Fibroblast of lung (primary cell): Measurements from ENCODE around the gene FBLN7. TPM values are rescaled to one million over a fixed set of nuclear protein-coding genes. Genes with fewer than 3 reads are reported as not detected.

Source experiments
- DNase-seq, 2 donors: peaks; one replicate each; pipeline versions ENCODE4 v3.0.0 to v3.0.0-alpha.2; 2010; ENCODE audit warnings: low read depth in 2 of 2
- H2AFZ ChIP-seq: 2 replicates; pipeline ENCODE4 v1.5.1; 2012; ENCODE audit warnings: low read length, control low read depth, inconsistent platforms
- H3K27ac ChIP-seq: 2 replicates; pipeline ENCODE4 v1.5.1; 2011; ENCODE audit warnings: low read length, control low read depth; ENCODE audit not compliant: insufficient read depth
- H3K27me3 ChIP-seq: 2 replicates; pipeline ENCODE4 v1.5.1; 2011; ENCODE audit warnings: mild to moderate bottlenecking, low read length; ENCODE audit not compliant: control insufficient read depth, insufficient read depth
- H3K36me3 ChIP-seq: 2 replicates; pipeline ENCODE4 v1.5.1; 2011; ENCODE audit warnings: low read length; ENCODE audit not compliant: control insufficient read depth, insufficient read depth
- H3K4me1 ChIP-seq: 2 replicates; pipeline ENCODE4 v1.5.1; 2011; ENCODE audit warnings: low read length; ENCODE audit not compliant: control insufficient read depth, insufficient read depth; ENCODE audit errors: extremely low read depth
- H3K4me2 ChIP-seq: 2 replicates; pipeline ENCODE4 v1.5.1; 2011; ENCODE audit warnings: low read length, control low read depth; ENCODE audit not compliant: insufficient read depth; ENCODE audit errors: extremely low read depth
- H3K4me3 ChIP-seq, 4 experiments: fragments of 200-600 bp in 1 of 4; sonication (generic) in 1 of 4; replicated peaks in 1 of 4; 2 replicates each; pipeline ENCODE4 v1.5.1; 2011 to 2016; ENCODE audit warnings: low read length in 4 of 4, low read depth in 3 of 4, mild to moderate bottlenecking in 3 of 4, control low read depth in 2 of 4, inconsistent platforms in 1 of 4, mixed read lengths in 1 of 4; ENCODE audit not compliant: insufficient read depth in 1 of 4; ENCODE audit errors: control extremely low read depth in 1 of 4
- H3K79me2 ChIP-seq: 2 replicates; pipeline ENCODE4 v1.5.1; 2012; ENCODE audit warnings: mild to moderate bottlenecking, low read length, inconsistent platforms; ENCODE audit not compliant: control insufficient read depth, insufficient read depth
- H3K9ac ChIP-seq: 2 replicates; pipeline ENCODE4 v1.5.1; 2011; ENCODE audit warnings: mild to moderate bottlenecking, low read length, control low read depth; ENCODE audit not compliant: insufficient read depth
- H3K9me3 ChIP-seq: 2 replicates; pipeline ENCODE4 v1.5.1; 2012; ENCODE audit warnings: low read depth, low read length; ENCODE audit not compliant: control insufficient read depth, insufficient read depth
- H4K20me1 ChIP-seq: 2 replicates; pipeline ENCODE4 v1.5.1; 2011; ENCODE audit warnings: low read length; ENCODE audit not compliant: control insufficient read depth, insufficient read depth; ENCODE audit errors: extremely low read depth
- EZH2 ChIP-seq: IDR thresholded peaks from 2 replicates; pipeline ENCODE4 v1.5.1; 2012; ENCODE audit warnings: low read length, control low read depth, mild to moderate bottlenecking; ENCODE audit errors: missing control alignments
- polyA plus RNA-seq, 2 donors: library from polyadenylated mRNA; depleted of rRNA in 1 of 2; stranded (reverse) in 1 of 2; unstranded in 1 of 2; fragments of >200 nt; gene quantifications; 2 replicates each; pipeline ENCODE4 v1.2.1, GENCODE V29; 2011 to 2012; ENCODE audit warnings: missing spikeins in 1 of 2
- total RNA-seq: library from RNA; depleted of rRNA; stranded (reverse); fragments of >200 nt; gene quantifications from 2 replicates; pipeline ENCODE4 v1.2.1, GENCODE V29; 2014
- TF ChIP-seq, protein P1 (sequence below), 2 donors: IDR thresholded peaks in 1 of 2; conservative IDR thresholded peaks in 1 of 2; 1 replicate in 1 of 2; 2 replicates in 1 of 2; pipeline ENCODE4 v1.5.1; 2011 to 2012; ENCODE audit warnings: low read length in 2 of 2, control low read depth in 1 of 2, inconsistent platforms in 1 of 2, low read depth in 1 of 2, mild to moderate bottlenecking in 1 of 2

FBLN7 gene
- total and polyA plus RNA-seq, 2 donors (not counting 1 experiment from before 2014, with no cell fraction given) = 0.99 to 4.6 TPM

DNA sequence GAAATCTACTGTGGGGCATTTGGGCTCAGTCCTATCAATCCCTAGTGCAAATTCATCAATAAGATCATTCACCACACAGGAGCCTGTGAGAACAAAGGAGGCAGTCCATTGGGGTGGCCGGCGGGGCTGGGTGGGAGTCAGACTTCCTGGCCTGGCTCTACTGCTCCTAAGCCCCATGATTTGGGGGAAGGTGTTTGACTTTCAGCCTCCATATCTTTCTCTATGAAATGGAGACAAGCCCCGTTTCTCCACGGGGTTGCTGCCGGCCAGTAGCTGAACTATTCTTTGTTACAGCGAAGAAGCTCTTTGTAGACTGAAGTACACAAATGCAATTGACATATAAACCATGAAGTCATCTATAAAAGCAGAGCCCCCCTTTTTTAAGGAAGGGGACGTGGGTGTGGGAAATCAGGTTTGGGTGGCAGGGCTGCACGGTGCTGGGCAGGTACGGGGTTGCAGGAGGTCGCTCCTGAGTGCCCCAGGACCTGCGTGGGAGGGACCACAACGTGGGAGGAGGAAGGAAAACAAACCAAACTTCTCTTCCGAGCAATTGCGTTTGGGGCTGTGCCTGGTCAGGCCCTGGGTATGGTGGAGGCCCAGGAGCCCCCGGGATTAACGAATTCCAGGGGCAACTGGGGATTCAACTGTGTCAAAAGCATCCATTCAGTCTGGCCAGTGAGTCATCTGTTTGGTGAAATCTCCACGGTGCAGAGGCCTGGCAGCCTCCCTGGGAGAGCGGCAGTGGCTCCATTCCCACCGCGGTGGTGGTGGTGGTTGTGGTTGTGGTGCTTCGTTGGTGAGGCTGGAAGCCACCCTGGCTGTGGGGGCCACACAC lies 18.2 kb downstream of the FBLN7 start:
- Histone ChIP-seq H3K79me2 (no peaks in the 10 kb centered on the region), H3K27ac (no peak overlapping the region), H3K27me3 (no peaks in the 10 kb centered on the region), H3K9ac (no peak overlapping the region), H3K36me3 (peaks cover 2% of the 10 kb centered on the region), H2AFZ (no peak overlapping the region), H3K4me3 (no peak overlapping the region), H4K20me1 (no peaks in the 10 kb centered on the region), H3K4me2 (no peak overlapping the region), H3K4me1 (no peaks in the 10 kb centered on the region), H3K9me3 (no peaks in the 10 kb centered on the region)
- DNase-seq = peak; percentile 10 to 73
- TF ChIP-seq EZH2 = no peak
- TF ChIP-seq, protein P1, sequence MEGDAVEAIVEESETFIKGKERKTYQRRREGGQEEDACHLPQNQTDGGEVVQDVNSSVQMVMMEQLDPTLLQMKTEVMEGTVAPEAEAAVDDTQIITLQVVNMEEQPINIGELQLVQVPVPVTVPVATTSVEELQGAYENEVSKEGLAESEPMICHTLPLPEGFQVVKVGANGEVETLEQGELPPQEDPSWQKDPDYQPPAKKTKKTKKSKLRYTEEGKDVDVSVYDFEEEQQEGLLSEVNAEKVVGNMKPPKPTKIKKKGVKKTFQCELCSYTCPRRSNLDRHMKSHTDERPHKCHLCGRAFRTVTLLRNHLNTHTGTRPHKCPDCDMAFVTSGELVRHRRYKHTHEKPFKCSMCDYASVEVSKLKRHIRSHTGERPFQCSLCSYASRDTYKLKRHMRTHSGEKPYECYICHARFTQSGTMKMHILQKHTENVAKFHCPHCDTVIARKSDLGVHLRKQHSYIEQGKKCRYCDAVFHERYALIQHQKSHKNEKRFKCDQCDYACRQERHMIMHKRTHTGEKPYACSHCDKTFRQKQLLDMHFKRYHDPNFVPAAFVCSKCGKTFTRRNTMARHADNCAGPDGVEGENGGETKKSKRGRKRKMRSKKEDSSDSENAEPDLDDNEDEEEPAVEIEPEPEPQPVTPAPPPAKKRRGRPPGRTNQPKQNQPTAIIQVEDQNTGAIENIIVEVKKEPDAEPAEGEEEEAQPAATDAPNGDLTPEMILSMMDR (conservative IDR thresholded peaks at IDR 0.05 in 1 of 2, IDR thresholded peaks at IDR 0.05 in 1 of 2; ENCODE audit: low read depth in 1 of 2, low read length in 2 of 2) = no peak

DNA sequence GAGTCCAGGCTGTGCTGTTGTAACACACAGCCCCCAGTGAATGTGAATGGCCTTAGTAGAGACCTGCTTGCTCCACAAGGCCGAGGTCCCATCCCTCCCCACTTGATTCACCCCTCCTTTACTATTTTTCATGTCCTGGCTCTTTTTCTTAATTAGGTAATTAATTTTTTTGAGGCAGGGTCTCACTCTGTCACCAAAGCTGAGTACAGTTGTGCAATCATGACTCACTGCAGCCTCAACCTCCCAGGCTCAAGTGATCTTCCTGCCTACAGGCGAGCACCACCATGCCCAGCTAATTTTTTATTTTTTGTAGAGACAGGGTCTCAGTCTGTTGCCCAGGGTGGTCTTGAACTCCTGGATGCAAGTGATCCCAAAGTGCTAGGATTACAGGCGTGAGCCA lies 19.3 kb downstream of the FBLN7 start:
- H4K20me1 ChIP-seq = no peaks in the 10 kb centered on the region
- H3K4me3 ChIP-seq = no peak overlapping the region
- no peaks in the 10 kb centered on the region for H3K4me1 ChIP-seq
- no peaks in the 10 kb centered on the region for H3K79me2 ChIP-seq
- H3K9me3 ChIP-seq = no peaks in the 10 kb centered on the region
- no peak for DNase-seq
- TF ChIP-seq EZH2 = no peak
- TF ChIP-seq, protein P1 (conservative IDR thresholded peaks at IDR 0.05 in 1 of 2, IDR thresholded peaks at IDR 0.05 in 1 of 2; ENCODE audit: low read depth in 1 of 2, low read length in 2 of 2) = no peak
- no peak overlapping the region for H3K27ac ChIP-seq
- H3K27me3 ChIP-seq = no peaks in the 10 kb centered on the region
- H3K36me3 ChIP-seq = peaks cover 2% of the 10 kb centered on the region
- no peak overlapping the region for H3K9ac ChIP-seq
- H2AFZ ChIP-seq = no peak overlapping the region
- H3K4me2 ChIP-seq = no peak overlapping the region

DNA sequence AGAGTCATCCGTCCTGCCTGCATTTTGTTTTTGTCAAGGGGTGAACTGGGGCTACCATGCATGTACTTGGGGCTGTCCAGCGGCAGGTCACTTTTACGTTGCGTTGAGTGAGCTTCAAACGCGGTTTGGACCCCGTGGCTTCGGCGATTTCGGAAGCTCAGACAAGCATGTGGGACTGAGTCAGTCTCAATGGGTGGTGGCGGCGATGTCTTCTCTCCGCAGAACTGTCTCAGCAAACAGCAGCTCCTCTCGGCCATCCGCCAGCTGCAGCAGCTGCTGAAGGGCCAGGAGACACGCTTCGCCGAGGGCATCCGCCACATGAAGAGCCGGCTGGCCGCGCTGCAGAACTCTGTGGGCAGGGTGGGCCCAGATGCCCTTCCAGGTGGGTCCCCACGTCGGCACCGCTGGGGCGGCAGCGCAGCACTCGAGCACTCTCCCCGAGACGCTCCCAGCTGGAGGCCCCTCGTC lies 21.3 kb downstream of the FBLN7 start:
- Histone ChIP-seq H3K9me3 (no peaks in the 10 kb centered on the region), H3K4me1 (no peaks in the 10 kb centered on the region), H3K27me3 (no peaks in the 10 kb centered on the region), H3K9ac (no peak overlapping the region), H3K4me3 (no peak overlapping the region), H3K27ac (no peak overlapping the region), H3K79me2 (no peaks in the 10 kb centered on the region), H4K20me1 (no peaks in the 10 kb centered on the region), H2AFZ (no peak overlapping the region), H3K4me2 (no peak overlapping the region), H3K36me3 (no peaks in the 10 kb centered on the region)
- TF ChIP-seq EZH2 = no peak
- TF ChIP-seq, protein P1 (conservative IDR thresholded peaks at IDR 0.05 in 1 of 2, IDR thresholded peaks at IDR 0.05 in 1 of 2; ENCODE audit: low read depth in 1 of 2, low read length in 2 of 2) = no peak
- DNase-seq = no peak
